Inferior parietal cortex (tissue), 1 donor: Measurements from ENCODE around the gene PILRA.
A peak's percentile ranks its signal among the peaks of the same experiment; 100 is the strongest.
"Not testable (repeated sequence)": the region's sequence is repeated elsewhere in the genome, so short reads cannot be mapped to it uniquely, and the experiment has no call there.

Experiments
- DNase-seq: peaks from one replicate; pipeline ENCODE4 v3.0.0-alpha.2; 2016; ENCODE audit errors: extremely low spot score

The PILRA gene

DNA sequence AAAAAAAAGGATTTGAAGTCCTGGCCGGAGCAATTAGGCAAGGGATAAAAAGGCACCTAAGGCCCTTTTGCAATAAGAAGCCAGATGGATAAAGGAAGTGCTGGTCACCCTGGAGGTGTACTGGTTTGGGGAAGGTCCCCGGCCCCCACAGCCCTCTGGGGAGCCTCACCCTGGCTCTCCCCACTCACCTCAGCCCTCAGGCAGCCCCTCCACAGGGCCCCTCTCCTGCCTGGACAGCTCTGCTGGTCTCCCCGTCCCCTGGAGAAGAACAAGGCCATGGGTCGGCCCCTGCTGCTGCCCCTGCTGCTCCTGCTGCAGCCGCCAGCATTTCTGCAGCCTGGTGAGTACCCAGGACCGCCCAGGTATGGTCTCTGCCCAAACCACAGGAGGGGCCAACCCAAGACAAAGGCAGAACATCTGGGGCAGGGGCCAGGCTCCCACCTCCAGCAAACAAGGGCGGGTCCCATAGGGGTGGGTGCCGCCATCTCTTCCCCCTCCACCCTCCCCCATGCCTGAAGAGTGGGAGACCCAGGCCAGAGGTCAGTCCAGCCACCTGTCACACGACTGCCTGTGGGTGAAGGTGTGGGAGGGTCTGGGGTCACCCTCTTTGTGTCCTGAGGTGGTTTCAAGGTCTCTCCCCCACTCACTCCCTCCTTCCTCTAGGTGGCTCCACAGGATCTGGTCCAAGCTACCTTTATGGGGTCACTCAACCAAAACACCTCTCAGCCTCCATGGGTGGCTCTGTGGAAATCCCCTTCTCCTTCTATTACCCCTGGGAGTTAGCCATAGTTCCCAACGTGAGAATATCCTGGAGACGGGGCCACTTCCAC lies 15.0 kb upstream of the PILRA start, which contains the start of gene PILRB:
PILRB (plus strand) TSS at position 91 of the 830 bp plus-strand sequence; CDS start at position 277, 186 bp downstream.
- DNase-seq: no peak

DNA sequence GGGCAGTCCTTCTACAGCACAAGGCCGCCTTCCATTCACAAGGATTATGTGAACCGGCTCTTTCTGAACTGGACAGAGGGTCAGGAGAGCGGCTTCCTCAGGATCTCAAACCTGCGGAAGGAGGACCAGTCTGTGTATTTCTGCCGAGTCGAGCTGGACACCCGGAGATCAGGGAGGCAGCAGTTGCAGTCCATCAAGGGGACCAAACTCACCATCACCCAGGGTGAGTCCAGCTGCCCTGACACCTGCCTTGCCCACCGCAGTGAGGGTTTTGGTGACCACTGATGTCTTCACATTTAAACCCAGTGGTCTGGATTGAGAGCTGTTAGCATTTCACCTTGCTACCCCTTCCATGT lies 14.5 kb upstream of the PILRA start:
- no peak for DNase-seq

DNA sequence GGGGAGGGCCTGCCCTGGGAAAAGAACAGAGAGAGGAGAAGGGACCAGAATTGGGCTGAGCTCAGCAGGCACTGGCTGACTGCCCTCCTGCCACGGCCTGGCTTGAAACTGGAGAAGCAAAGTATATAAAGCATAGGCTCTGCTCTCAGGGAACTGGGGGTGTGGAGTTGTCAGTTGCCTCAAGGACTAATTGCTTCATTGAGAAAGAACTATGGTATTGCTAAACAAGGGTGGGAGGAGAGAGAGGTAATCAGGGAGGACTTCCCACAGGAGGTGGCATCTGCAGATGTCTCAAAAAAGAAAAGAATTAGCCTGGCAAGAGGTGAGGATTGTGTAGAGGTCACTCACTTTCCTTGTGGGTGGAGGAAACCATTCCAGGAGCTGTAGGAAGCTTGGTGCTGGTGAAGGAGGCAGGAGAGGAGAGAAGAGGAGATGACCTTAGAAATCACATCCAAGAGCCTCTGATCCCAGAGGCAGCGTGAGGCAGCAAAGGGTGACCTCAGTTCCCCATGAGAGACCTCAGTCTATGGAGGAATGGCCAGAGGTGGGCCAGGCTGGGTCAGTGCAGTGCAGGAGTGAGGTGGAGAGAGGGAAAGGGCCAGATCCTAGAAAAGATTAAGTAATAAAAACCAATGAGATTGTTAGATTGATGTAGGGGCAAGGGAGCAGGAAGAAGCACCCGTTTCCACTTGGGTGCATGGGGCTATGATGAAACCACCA lies 13.0 kb upstream of the PILRA start:
- DNase-seq: no peak

DNA sequence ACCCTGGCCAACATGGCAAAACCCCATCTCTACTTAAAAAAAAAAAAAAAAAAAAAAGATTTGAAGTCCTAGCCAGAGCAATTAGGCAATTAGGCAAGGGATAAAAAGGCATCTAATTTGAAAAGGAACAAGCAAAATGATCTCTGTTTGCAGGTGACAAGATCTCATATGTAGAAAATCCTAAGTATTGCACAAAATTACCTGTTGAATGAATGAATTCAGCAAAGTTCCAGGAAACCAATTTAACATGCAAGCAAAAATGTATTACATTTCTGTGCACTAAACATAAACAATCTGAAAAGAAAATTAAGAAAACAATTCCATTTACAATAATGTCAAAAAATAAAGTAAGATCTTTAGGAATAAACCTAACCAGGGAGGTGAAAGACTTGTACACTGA lies 10.2 kb upstream of the PILRA start:
- no peak for DNase-seq

DNA sequence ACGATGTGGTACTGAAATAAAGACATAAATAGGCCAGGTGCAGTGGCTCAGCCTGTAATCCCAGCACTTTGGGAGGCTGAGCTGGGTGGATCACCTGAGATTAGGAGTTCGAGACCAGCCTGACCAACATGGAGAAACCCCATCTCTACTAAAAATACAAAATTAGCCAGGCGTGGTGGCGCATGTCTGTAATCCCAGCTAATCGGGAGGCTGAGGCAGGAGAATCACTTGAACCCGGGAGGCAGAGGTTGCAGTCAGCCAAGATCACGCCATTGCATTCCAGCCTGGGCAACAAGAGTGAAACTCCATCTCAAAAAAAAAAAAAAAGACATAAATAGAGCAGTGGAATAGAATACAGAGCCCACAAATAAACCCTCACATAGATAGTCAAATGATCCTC lies 9.5 kb upstream of the PILRA start:
- not testable (repeated sequence) for DNase-seq

DNA sequence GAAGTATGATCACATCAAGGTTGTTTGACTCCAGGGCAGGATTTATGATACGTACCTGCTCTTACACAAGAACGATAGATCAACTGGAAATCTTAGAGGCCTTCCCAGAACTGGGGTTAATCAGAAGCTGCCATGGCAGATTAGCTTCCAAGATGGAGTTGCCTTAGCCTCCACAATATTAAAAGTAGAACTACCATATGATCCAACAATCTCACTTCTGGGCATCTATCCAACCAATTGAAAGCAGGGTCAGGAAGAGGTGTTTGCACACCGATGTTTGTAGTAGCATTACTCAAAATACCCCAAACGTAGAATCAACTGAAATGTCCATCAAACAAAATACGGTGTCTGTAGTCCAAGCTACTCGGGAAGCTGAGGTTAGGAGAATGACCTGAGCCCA lies 8.8 kb upstream of the PILRA start:
- no peak for DNase-seq

DNA sequence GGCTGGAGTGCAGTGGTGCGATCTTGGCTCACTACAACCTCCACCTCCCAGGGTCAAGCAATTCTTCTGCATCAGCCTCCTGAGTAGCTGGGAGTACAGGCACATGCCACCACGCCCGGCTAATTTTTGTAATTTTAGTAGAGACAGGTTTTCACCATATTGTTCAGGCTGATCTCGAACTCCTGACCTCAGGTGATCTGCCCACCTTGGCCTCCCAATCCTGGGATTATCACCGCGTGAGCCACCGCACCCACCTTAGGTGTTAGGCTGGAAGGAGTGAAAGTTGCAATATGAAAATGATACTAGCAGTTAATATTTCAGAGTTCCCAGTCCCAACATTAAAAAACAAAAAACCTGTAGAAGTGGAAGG lies 7.3 kb upstream of the PILRA start:
- not testable (repeated sequence) for DNase-seq

DNA sequence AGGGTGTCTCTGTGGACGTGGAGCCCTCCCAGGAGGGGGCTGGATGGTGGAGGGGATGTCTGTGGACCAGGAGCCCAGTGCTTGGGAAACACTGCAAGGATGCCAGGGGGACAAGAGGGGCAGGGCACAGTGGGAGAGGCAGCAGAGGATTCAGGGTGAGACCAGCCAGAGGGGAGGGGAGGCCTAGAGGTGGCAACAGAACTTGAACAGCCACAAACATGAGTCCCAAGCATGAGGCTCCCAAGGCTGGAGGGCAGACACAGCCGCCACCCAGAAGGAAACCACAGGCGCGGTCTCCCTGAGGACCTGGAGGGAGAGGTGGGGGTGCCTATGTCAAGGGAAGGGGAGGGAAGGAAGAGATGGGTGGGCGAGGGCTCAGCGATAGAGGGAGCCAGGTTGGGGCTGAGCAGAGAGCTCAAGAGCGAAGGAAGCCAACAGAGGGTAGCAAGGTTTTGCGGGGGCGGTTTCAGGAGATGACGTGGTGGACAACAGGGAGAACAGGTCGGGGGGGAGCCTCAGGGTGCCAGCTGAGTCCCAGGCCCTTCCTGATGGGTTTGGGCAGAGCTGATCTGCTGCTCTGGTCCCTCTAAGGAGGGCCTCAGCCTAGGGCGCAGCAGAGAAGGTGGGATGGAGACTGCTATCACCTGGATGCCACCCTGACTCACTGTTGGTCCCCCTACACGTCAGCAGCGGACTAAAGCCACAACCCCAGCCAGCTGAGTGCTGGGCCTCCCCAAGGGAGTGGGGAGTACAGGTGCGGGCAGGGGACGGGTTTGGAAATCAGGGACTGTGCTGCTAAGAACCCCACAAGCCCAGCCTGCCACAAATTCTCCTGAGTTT lies 6.7 kb upstream of the PILRA start:
- no peak for DNase-seq

DNA sequence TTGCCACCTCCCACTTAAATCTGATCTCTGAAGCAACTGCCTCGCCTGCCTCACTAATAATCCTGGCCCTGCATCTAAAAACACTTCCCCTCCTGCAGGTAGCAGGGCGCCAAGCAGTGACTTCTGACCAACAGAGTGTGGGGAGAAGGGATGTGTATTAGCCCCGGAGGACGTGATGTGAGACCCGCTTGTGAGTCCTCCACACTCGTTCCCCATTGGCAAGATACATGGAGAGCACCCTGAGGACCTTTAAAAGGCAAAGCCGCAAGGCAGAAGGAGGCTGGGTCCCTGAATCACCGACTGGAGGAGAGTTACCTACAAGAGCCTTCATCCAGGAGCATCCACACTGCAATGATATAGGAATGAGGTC lies 6.1 kb upstream of the PILRA start:
- DNase-seq: no peak

DNA sequence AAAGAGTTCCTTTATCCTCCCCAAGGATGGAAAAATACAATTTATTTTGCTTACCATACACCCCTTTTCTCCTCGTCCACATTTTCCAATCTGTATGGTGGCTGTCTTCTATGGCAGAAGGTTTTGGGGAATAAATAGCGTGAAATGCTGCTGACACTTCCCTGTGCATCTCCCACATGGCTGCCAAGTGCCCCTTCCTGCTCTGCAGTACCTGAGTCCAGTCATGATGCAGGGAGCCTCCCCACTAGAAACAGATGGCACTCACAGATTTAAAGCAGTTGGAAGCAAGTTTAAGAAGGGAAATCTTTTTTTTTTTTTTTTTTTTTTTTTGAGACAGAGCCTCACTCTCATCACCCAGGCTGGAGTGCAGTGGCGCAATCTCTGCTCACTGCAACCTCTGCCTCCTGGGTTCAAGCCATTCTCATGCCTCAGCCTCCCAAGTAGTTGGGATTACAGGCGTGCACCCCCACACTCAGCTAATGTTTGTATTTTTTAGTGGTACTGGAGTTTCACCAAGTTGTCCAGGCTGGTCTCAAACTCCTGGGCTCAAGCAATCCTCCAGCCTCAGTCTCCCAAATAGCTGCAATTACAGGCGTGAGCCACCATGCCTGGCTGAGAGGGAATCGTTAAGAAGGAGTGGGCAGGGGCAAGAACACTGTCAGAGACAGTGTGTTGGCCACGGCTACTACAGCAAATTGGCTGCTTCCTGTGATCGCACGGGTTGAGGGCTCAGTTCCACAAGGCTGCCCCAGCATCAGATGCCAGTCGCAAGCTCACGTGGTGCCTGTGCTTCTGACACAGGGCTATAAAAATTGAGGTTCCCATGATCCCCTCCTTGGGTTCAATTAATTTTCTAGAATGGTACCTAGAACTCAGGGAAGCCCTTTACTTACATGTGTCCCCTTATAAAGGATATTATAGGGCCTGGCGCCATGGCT lies 5.3 kb upstream of the PILRA start:
- no peak for DNase-seq

DNA sequence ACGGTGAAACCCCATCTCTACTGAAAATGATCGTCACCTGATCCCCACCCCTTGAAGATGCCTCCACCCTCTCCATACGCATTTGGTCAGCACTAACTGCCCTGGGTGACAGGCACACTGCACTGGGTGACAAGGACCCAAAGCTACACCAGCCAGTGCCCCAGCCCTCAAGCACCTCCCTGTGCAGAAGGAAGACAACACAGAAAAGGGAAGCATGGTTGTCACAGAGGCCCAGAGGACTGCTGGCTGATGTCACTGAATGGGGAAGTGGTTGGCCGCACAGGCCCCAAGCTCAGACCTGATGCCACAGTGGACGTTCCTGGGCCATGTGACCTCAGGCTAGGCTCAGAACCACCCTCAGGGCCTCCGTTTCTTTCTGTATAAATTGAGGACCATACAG lies 4.2 kb upstream of the PILRA start:
- peak; percentile 27 for DNase-seq

DNA sequence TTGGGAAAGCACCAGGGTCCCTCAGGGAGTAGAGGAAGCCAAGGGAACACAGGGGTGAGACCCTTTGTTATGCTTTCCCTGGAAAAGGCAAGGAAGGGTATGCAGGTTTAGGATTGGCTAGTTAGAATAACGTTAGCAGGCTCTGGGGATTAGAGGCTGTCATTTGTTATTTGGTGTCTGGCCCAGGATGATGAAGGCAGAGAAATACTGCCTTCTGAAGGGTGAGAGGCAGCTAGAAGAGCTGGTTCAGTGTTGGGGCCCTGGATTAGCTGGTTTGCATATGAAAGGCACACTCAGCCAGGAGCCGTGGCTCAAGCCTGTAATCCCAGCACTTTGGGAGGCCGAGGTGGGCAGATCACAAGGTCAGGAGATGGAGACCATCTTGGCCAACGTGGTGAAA lies 3.0 kb upstream of the PILRA start:
- DNase-seq: no peak

DNA sequence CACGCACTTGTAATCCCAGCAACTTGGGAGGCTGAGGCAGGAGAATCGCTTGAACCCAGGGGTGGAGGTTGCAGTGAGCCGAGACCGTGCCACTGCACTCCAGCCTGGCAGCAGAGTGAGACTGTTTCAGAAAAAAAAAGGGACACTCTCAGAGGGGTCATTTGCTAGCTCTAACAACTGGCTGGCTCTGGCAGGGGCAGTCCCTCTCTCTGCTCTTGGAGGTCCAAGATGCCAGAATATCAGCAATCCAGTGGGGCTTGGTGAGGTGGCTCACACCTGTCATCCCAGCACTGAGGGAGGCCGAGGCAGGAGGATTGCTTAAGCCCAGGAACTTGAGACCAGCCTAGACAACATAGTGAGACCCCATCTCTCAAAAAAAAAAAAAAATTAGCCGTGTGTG lies 2.5 kb upstream of the PILRA start:
- DNase-seq: no peak

DNA sequence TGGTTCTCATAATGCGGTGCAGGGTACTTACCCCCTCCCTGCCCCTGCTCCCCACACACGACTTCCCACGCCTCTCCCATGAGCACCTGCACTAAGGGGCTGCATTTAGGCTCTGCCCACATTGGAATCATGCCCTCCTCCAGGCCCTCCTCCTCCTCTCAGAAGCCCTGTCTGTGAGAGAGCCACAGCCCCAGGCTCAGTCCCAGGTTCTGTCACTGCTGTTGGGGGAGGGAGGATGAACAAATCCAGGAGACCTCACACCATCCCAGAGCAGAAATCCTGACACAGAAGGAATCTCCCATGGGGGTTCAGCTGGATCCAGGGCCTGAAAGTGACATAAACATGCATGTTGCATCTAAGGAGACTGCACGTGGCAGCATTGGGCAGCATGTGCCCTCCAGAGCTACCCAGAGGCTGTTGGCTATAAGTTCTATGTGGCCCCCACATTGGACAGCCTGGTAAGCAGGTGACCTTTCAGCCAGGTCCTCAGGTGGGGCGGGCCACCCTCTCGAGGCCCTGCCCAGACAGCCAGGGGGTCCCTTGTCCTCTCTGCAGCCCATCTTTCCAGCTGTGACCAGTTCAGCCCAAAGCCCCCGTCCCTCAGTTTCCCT lies 1.6 kb upstream of the PILRA start:
- DNase-seq: no peak

DNA sequence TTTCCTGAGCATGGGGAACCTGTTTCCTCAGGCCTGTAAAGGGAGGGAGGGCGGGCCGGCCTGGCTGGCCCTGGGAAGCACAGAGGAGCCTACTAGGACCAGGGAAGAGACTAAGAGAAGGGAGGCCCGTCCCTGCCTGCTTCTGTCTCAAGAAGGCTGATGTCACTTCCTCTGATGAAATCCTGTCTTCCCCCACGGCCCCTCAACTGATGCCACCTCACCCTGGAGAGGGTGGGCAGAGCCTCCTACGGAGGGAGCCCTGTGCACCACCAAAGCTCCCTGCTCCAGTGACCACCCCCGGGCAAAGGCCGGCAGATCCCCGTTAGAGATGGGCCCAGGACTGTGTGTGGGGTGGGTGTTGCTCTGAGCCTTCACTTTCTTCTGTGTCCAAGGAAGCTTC lies 1.0 kb upstream of the PILRA start:
- no peak for DNase-seq

DNA sequence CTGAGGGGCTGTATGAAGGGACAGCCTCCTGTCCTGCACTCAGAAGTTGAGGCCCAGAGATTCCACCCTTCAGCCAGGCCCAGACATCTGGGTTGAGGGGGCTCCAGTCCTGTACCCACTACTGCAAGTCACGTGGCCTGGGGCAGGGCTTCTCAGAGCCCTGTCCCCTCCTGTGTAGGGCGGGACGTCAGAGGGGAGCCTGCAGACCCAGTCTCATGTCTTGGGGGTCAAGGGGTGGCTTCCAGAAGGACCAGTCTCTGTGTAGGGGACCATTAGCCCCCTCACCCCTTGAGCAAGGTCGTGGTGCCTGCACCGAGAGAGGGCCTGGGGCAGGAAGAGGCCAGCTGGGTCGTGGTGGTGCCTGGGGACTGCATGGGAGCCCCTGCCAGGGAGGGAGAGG lies 593 bp upstream of the PILRA start:
- no peak for DNase-seq

DNA sequence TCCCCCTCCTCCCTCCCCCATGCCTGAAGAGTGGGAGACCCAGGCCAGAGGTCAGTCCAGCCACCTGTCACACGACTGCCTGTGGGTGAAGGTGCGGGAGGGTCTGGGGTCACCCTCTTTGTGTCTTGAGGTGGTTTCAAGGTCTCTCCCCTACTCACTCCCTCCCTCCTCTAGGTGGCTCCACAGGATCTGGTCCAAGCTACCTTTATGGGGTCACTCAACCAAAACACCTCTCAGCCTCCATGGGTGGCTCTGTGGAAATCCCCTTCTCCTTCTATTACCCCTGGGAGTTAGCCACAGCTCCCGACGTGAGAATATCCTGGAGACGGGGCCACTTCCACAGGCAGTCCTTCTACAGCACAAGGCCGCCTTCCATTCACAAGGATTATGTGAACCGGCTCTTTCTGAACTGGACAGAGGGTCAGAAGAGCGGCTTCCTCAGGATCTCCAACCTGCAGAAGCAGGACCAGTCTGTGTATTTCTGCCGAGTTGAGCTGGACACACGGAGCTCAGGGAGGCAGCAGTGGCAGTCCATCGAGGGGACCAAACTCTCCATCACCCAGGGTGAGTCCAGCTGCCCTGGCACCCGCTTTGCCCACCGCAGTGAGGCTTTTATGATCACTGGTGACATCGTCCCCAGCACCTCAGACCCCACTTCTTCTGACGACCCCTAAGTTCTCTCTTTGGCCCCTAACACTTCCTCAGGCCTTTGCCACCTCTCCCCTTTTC lies 747 bp downstream of the PILRA start:
- DNase-seq: not testable (repeated sequence)

DNA sequence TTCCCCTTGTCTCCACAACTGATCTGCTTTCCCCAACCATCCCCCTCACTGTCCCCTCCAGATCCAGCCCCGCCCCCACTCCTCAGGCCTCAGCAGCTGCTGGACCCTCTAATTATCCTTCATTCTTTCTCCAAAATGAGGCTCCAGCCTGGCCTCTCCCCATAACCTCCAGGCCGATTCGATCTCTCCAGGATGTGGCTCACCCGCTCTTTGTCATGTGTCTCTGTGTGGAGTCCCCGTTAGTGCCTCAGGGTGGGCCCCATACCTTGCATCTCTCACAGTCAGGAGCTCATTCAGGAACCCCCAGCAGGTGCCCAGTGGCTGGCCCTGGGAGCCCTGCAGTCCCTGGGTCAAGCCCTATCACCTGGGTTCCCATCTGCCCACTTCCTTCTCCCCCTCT lies 1.3 kb downstream of the PILRA start:
- DNase-seq: no peak

DNA sequence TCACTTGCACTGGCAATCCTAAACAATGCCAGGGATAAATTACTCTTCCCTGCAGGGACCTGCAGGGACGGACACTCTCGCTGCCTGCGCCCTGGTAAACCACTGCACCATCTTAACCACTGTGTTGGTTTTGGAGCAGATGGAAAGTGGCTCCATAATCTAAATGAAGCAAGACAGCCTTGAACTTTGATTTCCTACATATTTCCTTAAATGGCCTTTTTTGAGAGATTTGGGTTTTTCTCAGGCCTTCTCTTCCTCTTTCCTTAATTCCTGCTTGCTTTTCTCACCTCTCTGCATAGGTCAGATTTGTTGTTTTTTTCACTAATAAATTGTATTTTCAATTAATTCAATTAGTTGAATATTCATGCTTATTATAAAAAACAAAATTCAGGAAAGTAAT lies 2.8 kb downstream of the PILRA start:
- DNase-seq: no peak

DNA sequence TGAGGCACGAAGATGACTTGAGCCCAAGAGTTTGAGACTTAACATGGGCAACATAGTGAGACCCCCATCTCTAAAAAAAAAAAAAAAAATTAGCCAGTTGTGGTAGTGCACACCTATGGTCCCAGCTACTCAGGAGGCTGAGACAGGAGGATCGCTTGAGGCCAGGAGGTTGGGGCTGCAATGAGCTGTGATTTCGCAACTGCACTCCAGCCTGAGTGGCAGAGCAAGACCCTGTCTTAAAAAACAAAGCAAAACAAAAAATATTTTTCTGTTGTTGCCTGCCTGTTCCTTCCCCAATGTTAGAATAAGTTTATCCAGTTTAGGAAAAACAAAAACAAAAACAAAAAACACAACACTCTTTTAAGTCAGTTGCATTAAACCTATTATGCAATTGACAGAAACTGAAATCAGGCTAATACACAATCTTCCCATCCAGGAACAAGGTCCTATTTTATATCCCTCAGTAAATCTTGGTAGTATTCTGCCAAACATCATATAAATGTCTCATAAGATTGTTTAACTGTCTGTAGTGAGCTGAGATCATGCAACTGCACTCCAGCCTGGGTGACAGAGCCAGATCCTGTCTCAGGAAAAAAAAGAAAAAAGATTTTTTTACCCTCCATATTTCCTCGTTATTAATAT lies 4.9 kb downstream of the PILRA start:
- DNase-seq: no peak
